Right atrium auricular region (tissue), 2 donors: ENCODE measurements around the gene TECPR2. TPM values are rescaled to one million over a fixed set of nuclear protein-coding genes. Genes with fewer than 3 reads are reported as not detected.
A peak's percentile ranks its signal among the peaks of the same experiment; 100 is the strongest.

Source experiments
- DNase-seq: peaks from one replicate; pipeline ENCODE4 v3.0.0-alpha.2; 2019; ENCODE audit warnings: low spot score
- H3K27ac ChIP-seq, 2 donors: fragments of 200-600 bp; sonication (generic); 1 replicate in 1 of 2; 2 replicates in 1 of 2; pipeline ENCODE4 v1.5.1; 2016 to 2019
- H3K27me3 ChIP-seq, 2 donors: fragments of 200-600 bp; sonication (generic); one replicate each; pipeline versions ENCODE4 v1.5.1 to v1.6.0; 2017 to 2019
- H3K36me3 ChIP-seq: fragments of 200-600 bp; sonication (generic); one replicate; pipeline ENCODE4 v1.5.1; 2016
- H3K4me1 ChIP-seq, 2 donors: fragments of 200-600 bp; sonication (generic); one replicate each; pipeline versions ENCODE4 v1.5.1 to v1.6.0; 2017 to 2019
- H3K4me3 ChIP-seq, 2 donors: fragments of 200-600 bp; sonication (generic); 1 replicate in 1 of 2; 2 replicates in 1 of 2; pipeline ENCODE4 v1.5.1; 2017 to 2019; ENCODE audit warnings: mild to moderate bottlenecking in 1 of 2, moderate library complexity in 1 of 2
- H3K9me3 ChIP-seq, 2 donors: fragments of 200-600 bp; sonication (generic); one replicate each; pipeline ENCODE4 v1.5.1; 2019
- CTCF ChIP-seq, 2 donors: fragments of 200-600 bp; sonication (generic); IDR thresholded peaks; one replicate each; pipeline ENCODE4 v1.5.1; 2019; ENCODE audit warnings: antibody characterized with exemption in 2 of 2
- total RNA-seq, 2 donors: library from RNA; depleted of rRNA; stranded (reverse); fragments of >200 nt; gene quantifications; one replicate each; pipeline ENCODE4 v1.1.0, GENCODE V29; 2016

Gene TECPR2
- total RNA-seq, 2 donors from 2014 or later = 13.2 to 15.5 TPM

DNA sequence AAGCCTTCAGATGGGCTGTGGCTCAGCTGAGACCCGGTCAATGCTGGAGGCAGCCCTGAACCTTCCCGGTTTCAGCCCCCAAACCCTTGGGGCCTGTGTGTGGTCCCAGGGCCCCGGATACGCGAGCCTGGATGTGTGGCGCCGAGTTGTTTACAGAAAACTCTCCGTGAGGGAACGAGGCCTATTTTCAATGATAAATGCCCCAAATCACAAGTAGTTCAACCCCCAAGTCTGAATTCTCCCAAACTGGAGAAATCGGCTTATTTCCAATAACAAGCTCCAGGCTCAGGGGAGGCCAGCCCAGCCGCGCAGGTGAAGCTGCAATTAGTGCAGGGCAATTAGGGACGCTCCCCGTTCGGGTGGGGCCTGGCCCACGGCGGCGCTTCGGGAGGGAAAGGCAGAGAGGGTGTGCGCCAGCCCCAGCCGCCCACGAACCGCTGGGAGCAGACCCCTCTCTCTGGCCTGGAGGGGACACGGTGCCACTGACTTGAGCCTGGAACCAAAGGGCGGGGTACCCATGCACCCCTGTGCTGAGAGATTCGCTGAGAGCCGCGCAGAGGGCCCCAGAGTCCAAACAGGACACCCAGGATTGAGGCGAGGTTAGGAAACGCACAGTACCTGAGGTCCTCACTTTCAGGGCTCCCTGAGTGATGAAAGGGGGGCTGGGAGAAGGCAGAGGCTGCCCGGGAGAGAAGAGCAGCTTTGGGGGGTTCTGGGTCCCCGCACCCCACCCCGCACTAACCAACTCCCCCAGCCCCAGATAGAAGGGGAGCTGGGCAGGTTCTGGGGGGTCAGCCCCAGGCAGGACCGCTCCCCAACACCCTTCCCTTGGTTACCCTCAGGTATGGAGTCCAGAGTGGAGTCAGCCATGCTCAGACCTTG is 161.1 kb downstream of the TECPR2 start:
- Histone ChIP-seq H3K36me3 (no peaks in the 10 kb centered on the region), H3K4me1 (peaks cover 0 to 17% of the 10 kb centered on the region in 2 donors), H3K27ac (peak overlapping the region; percentile 83), H3K9me3 (no peaks in the 10 kb centered on the region), H3K4me3 (peak overlapping the region; percentile 17 to 66), H3K27me3 (no peaks in the 10 kb centered on the region)
- TF ChIP-seq CTCF (IDR thresholded peaks at IDR 0.05) = no peak
- DNase-seq = no peak

GRCh38 chr14:102524451-102525218 is 161.9 kb downstream of the TECPR2 start:
- Histone ChIP-seq H3K27ac (peak overlapping the region; percentile 83), H3K4me1 (peaks cover 0 to 17% of the 10 kb centered on the region in 2 donors), H3K4me3 (peak overlapping the region; percentile 57 to 66), H3K27me3 (no peaks in the 10 kb centered on the region), H3K36me3 (no peaks in the 10 kb centered on the region), H3K9me3 (no peaks in the 10 kb centered on the region)
- peak; percentile 97 to 98 for TF ChIP-seq CTCF (IDR thresholded peaks at IDR 0.05)
- DNase-seq = peak; percentile 100

GRCh38 chr14:102525219-102525928 is 162.6 kb downstream of the TECPR2 start:
- no peak for DNase-seq
- Histone ChIP-seq H3K27ac (peak overlapping the region; percentile 83), H3K27me3 (no peaks in the 10 kb centered on the region), H3K4me3 (peak overlapping the region; percentile 57 to 66), H3K4me1 (peaks cover 0 to 17% of the 10 kb centered on the region in 2 donors), H3K36me3 (no peaks in the 10 kb centered on the region), H3K9me3 (no peaks in the 10 kb centered on the region)
- no peak for TF ChIP-seq CTCF (IDR thresholded peaks at IDR 0.05)

DNA sequence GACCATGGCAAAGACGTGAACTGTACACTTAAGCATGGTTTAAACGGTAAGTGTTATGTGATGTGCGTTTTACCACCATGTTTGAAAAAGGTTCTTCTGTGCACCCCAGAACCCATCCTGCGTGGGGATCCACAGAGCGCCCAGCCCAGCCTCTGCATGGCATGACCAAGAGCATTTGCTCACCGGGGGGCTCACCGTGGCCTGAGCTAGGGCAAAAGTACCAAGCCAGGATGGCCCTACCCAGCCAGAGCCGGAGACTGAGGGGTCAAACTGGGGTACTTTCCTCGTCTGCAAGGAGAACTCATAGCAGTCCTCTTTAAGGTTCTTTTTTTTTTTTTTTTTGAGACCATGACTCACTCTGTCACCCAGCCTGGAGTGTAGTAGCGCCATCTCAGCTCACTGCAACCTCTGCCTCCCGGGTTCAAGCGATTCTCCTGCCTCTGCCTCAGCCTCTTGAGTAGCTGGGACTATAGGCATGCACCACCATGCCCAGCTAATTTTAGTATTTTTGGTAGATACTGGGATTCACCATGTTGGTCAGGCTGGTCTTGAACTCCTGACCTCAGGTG is 163.3 kb downstream of the TECPR2 start:
- Histone ChIP-seq H3K36me3 (no peaks in the 10 kb centered on the region), H3K4me1 (peaks cover 0 to 17% of the 10 kb centered on the region in 2 donors), H3K9me3 (no peaks in the 10 kb centered on the region), H3K27me3 (no peaks in the 10 kb centered on the region), H3K27ac (no peak overlapping the region), H3K4me3 (peak overlapping the region in 1 of 2 donors; percentile 66)
- no peak for TF ChIP-seq CTCF (IDR thresholded peaks at IDR 0.05)
- no peak for DNase-seq

DNA sequence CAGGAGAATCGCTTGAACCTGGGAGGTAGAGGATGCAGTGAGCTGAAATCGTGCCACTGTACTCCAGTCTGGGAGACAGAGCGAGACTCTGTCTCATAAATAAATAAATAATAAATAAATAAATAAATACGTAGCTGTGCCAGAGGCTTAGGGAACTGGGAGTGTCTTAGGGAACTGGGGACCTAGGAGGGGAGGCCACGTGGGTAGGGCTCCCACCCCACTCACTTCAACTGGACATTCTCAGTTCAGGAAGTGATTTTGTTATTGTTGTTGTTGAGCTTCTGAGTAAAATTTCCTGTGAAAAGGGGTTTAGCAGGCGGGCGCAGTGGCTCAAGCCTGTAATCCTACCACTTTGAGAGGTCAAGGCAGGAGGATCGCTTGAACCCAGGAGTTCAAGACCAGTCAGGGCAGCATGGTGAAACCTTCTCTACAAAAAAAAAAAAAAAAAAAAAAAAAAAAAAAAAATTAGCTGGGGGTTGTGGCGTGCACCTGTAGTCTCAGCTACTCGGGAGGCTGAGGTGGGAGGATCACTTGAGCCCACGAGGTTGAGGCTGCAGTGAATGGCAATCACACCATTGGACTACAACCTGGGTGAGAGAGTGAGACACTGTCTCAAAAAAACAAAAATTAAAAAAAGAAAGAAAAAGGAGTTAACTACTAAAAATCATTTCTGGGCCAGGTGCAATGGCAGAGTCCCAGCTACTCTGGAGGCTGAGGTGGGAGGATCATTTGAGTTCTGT is 165.9 kb downstream of the TECPR2 start:
- no peaks in the 10 kb centered on the region for H3K9me3 ChIP-seq
- H3K4me3 ChIP-seq = no peak overlapping the region
- no peaks in the 10 kb centered on the region for H3K36me3 ChIP-seq
- H3K4me1 ChIP-seq = peaks cover 0 to 16% of the 10 kb centered on the region in 2 donors
- H3K27ac ChIP-seq = no peak overlapping the region
- no peaks in the 10 kb centered on the region for H3K27me3 ChIP-seq
- no peak for DNase-seq
- TF ChIP-seq CTCF (IDR thresholded peaks at IDR 0.05) = no peak
